Gastroesophageal sphincter (tissue), 4 donors: Measurements from ENCODE around the gene NSMF. TPM values are rescaled to one million over a fixed set of nuclear protein-coding genes. Genes with fewer than 3 reads are reported as not detected.

Experiments used
- ATAC-seq: fragments of 150-250 bp; one replicate; pipeline ENCODE4 v1.9.1; 2016; ENCODE audit warnings: mild to moderate bottlenecking, moderate library complexity
- H3K27ac ChIP-seq, 4 donors: fragments of 200-600 bp; sonication (generic) in 3 of 4; 1 replicate in 3 of 4; 2 replicates in 1 of 4; pipeline ENCODE4 v1.5.1; 2016 to 2019
- H3K27me3 ChIP-seq: fragments of 200-600 bp; sonication (generic); one replicate; pipeline ENCODE4 v1.5.1; 2019
- H3K36me3 ChIP-seq, 2 donors: fragments of 200-600 bp; sonication (generic); one replicate each; pipeline ENCODE4 v1.5.1; 2019; ENCODE audit warnings: control low read depth in 1 of 2
- H3K4me1 ChIP-seq, 3 donors: fragments of 200-600 bp; sonication (generic); 1 replicate in 2 of 3; 2 replicates in 1 of 3; pipeline ENCODE4 v1.5.1; 2016 to 2019; ENCODE audit warnings: control low read depth in 2 of 3
- H3K4me3 ChIP-seq, 2 donors: fragments of 200-600 bp; sonication (generic); one replicate each; pipeline ENCODE4 v1.5.1; 2019; ENCODE audit warnings: mild to moderate bottlenecking in 1 of 2, moderate library complexity in 1 of 2
- H3K9me3 ChIP-seq, 3 donors: fragments of 200-600 bp; sonication (generic); one replicate each; pipeline ENCODE4 v1.5.1; 2017 to 2019; ENCODE audit warnings: control low read depth in 2 of 3
- EP300 ChIP-seq: sonication (generic); formaldehyde crosslinking; IDR thresholded peaks from one replicate; pipeline ENCODE4 v1.6.1; 2017; ENCODE audit warnings: antibody characterized with exemption, mild to moderate bottlenecking
- POLR2A ChIP-seq, 2 donors: fragments of 450-650 bp; IDR thresholded peaks; one replicate each; pipeline ENCODE4 v1.6.1; 2017; ENCODE audit warnings: antibody characterized with exemption in 2 of 2, mild to moderate bottlenecking in 2 of 2, moderate library complexity in 1 of 2
- POLR2AphosphoS5 ChIP-seq: sonication (generic); formaldehyde crosslinking; IDR thresholded peaks from one replicate; pipeline ENCODE4 v1.6.1; 2017; ENCODE audit warnings: antibody characterized with exemption
- WGBS, 2 donors: methylation state at CpG; one replicate each; pipeline ENCODE4 v1.1.5; 2018; ENCODE audit warnings: low coverage in 1 of 2; 5-methylcytosine and 5-hydroxymethylcytosine counted together
- total RNA-seq, 4 donors: library from RNA; depleted of rRNA; stranded (reverse); fragments of >200 nt; gene quantifications; one replicate each; pipeline ENCODE4 v1.1.0, GENCODE V29; 2016
- TF ChIP-seq, protein P1 (sequence below), 4 experiments: fragments of 200-600 bp in 2 of 4; fragments of 450-650 bp in 2 of 4; sonication (generic) in 1 of 4; IDR thresholded peaks; one replicate each; pipeline ENCODE4 v1.5.1; 2017 to 2019; ENCODE audit warnings: antibody characterized with exemption in 4 of 4, mild to moderate bottlenecking in 2 of 4, moderate library complexity in 2 of 4

Gene NSMF
- total RNA-seq, 4 donors from 2014 or later: 38.1 to 63.5 (median 49.1) TPM

DNA sequence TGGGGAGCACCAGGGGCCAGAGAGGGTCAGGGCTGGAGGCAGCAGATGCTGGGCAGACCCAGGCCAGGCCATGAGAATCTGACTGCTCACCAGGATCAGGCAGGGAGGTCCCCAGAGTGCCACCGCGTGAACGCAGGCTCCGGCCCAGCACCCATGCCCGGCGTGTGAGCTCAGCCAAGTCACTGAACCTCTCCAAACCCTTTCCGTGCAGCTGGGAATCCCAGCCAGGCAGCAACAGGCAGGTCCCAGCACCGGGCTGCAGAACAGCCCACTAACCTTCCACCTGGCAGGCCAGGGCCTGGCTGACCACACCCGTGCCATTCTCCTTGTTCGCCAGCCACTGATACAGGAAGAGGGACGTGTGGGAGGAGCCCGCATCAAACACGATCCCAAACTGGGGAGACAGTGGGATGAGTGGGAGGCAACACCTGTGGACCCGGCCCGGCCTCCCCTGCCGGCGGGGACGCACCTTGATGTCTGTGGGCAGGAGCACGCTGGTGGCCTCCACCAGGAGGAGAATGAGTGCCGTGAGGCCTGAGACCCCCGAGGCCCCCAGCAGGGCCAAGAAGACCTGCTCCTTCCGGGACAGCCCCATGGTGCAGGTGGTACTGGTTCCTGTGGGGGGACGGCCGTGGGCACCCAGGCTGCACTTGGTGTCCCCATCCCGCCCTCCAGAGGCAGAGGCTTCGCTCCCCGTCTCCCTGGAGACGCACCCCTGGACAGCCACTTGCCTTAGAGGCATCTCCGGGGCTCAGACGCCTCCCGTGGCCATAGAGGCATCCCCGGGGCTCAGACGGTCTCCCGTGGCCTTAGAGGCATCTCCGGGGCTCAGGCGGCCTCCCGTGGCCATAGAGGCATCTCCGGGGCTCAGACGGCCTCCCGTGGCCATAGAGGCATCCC lies 21.2 kb downstream of the NSMF start:
- H3K27ac ChIP-seq: no peak overlapping the region
- no peaks in the 10 kb centered on the region for H3K36me3 ChIP-seq
- peaks cover 0 to 19% (median 7%) of the 10 kb centered on the region in 3 donors for H3K4me1 ChIP-seq
- TF ChIP-seq, protein P1, sequence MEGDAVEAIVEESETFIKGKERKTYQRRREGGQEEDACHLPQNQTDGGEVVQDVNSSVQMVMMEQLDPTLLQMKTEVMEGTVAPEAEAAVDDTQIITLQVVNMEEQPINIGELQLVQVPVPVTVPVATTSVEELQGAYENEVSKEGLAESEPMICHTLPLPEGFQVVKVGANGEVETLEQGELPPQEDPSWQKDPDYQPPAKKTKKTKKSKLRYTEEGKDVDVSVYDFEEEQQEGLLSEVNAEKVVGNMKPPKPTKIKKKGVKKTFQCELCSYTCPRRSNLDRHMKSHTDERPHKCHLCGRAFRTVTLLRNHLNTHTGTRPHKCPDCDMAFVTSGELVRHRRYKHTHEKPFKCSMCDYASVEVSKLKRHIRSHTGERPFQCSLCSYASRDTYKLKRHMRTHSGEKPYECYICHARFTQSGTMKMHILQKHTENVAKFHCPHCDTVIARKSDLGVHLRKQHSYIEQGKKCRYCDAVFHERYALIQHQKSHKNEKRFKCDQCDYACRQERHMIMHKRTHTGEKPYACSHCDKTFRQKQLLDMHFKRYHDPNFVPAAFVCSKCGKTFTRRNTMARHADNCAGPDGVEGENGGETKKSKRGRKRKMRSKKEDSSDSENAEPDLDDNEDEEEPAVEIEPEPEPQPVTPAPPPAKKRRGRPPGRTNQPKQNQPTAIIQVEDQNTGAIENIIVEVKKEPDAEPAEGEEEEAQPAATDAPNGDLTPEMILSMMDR (IDR thresholded peaks at IDR 0.05): no peak
- TF ChIP-seq POLR2AphosphoS5 (no peak), POLR2A (IDR thresholded peaks at IDR 0.05) (no peak), EP300 (no peak)
- no peak overlapping the region for H3K4me3 ChIP-seq
- no CpG with 5 or more reads among the region's 40 CpGs for WGBS, 2 donors
- H3K27me3 ChIP-seq: peaks cover 68% of the 10 kb centered on the region
- ATAC-seq: no peak
- no peaks in the 10 kb centered on the region for H3K9me3 ChIP-seq

DNA sequence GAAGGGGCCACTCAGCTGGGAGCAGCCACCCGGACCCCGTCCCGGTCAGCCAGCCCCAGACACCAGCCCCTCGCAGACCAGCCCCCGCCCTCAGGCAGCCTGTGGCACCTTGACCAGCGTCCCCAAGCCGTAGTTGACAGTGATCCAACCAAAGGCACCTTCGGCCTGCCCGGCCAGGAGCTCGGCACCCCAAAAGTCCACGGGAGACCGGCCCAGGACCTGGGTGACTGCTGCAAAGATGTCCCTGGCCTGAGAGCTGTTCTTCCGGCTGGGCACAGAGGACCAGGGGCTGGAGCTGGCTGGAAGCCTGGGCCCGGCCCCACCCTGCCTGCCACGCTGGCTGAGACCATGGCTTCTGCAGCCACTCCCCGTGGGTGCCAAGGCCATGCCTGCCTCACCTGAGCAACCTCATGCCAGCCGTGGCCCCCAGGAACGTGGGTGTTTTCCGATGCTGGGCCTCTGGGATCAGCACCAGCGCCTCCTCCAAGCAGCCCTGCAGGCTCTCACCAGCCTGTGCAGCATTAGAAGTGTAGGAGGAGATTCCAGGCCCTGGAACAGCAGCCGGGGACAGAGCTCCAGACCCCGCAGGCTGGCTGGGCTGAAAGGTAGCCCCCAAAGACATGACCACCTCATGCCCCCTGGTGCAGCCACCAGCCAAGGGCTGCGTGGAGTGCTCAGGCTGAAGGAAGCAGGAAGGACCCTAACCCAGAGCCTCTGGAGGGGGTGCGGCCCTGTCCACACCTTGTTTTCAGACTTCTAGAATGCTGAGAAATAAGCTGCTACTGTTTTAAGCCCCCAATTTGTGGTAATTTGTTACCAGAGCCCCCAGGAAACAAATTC lies 22.2 kb downstream of the NSMF start:
- H3K9me3 ChIP-seq: no peaks in the 10 kb centered on the region

DNA sequence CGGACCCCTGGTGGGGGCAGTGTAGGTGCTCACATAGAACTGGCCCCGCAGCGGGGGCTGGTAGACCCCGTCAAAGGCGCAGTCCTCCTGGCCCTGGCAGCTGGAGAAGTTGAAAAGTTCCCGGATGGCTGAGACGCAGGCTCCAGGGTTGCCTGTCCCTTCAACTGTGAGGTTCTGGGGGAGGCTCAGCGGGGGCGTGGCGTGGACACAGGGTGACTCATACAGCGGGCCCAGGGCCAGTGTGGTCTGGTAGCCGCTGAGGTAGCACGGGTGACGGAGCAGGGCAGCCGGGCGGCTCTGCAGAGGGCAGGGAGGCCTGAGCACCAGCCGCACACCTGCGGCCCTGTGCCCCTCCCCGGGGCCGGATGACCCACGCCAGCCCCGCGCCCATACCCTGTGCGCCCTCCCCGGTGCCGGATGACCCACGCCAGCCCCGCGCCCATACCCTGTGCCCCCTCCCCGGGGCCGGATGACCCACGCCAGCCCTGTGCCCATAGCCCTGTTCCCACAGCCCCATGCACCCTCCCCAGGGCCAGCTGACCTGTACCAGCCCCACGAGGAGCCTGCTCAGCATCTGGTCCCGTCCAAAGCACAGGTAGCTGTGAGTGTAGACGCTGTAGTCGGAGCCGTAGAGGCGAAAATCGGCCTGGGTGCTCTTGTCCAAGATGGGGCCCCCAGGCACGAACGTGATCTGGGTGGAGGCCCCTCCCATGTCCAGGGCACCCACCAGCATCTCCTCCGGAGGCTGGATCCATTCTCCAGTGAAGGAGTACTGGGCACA lies 23.0 kb downstream of the NSMF start:
- Histone ChIP-seq H3K36me3 (no peaks in the 10 kb centered on the region), H3K4me3 (no peak overlapping the region), H3K4me1 (peaks cover 0 to 11% (median under 1%) of the 10 kb centered on the region in 3 donors), H3K9me3 (no peaks in the 10 kb centered on the region), H3K27me3 (peaks cover 57% of the 10 kb centered on the region), H3K27ac (no peak overlapping the region)
- ATAC-seq: peak; percentile 73
- 59% methylated on average over 14 of the region's 42 CpGs; no CpG with 5 or more reads in 1 of the 2 donors for WGBS, 2 donors
- TF ChIP-seq POLR2A (IDR thresholded peaks at IDR 0.05) (no peak), POLR2AphosphoS5 (peak; percentile 25)

More for the DNA sequence above, 22.2 kb downstream of the NSMF start:
- no peak for ATAC-seq
- WGBS, 2 donors: no CpG with 5 or more reads among the region's 24 CpGs
- H3K36me3 ChIP-seq: no peaks in the 10 kb centered on the region
- TF ChIP-seq EP300 (no peak), POLR2A (IDR thresholded peaks at IDR 0.05) (no peak), POLR2AphosphoS5 (no peak)
- TF ChIP-seq, protein P1 (IDR thresholded peaks at IDR 0.05): no peak
- H3K27ac ChIP-seq: no peak overlapping the region
- H3K4me1 ChIP-seq: peaks cover 0 to 19% (median 7%) of the 10 kb centered on the region in 3 donors
- H3K27me3 ChIP-seq: peaks cover 60% of the 10 kb centered on the region
- no peak overlapping the region for H3K4me3 ChIP-seq

DNA sequence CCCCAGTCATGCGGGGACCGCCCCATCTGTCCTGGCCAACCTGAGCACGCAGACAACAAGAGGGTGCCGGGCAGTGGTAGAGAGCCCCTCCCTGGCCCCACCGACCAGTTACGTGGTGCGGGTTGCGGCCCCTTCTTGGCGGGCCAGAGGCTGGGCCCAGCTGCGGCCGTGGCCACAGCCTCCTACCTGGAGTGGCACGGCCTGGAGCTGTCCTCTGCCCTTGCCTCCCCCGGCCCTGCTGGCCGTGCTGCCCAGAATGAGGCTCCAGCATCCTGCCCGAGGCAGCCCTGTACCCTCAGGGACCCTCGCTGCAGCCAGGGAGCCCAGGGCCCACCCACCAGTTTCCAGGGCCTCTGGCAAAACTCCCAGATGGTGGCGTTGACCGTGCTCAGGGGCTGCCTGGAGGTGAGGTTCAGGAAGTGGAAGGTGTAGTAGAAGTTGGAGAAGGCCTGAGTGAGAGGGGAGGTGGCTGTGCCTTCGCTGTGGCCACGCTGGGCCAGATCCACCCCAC lies 23.7 kb downstream of the NSMF start:
- peaks cover 62% of the 10 kb centered on the region for H3K27me3 ChIP-seq
- TF ChIP-seq, protein P1 (IDR thresholded peaks at IDR 0.05): no peak
- TF ChIP-seq POLR2A (IDR thresholded peaks at IDR 0.05): no peak
- no peak for TF ChIP-seq POLR2AphosphoS5
- no peak for TF ChIP-seq EP300
- no peaks in the 10 kb centered on the region for H3K9me3 ChIP-seq
- H3K36me3 ChIP-seq: no peaks in the 10 kb centered on the region
- H3K4me3 ChIP-seq: no peak overlapping the region
- peaks cover 0 to 15% (median 0%) of the 10 kb centered on the region in 3 donors for H3K4me1 ChIP-seq
- no CpG with 5 or more reads among the region's 20 CpGs for WGBS, 2 donors
- no peak overlapping the region for H3K27ac ChIP-seq
- no peak for ATAC-seq
